Mesenchymal stem cell (in vitro differentiated cells and primary cell): Measurements from ENCODE around the gene AUTS2.

ENCODE experiments used
- DNase-seq: peaks from one replicate; pipeline ENCODE4 v3.0.0-alpha.2; 2013
- H2AFZ ChIP-seq: one replicate; pipeline ENCODE4 v1.6.1; 2013; ENCODE audit warnings: low read depth, mild to moderate bottlenecking, control low read depth, inconsistent platforms, low read length, moderate library complexity
- H2AK5ac ChIP-seq: 2 replicates; pipeline ENCODE4 v1.6.1; 2013; ENCODE audit warnings: low read length, moderate library complexity, mild to moderate bottlenecking, inconsistent platforms; ENCODE audit not compliant: severe bottlenecking
- H2BK120ac ChIP-seq: one replicate; pipeline ENCODE4 v1.6.1; 2013; ENCODE audit warnings: low read depth, mild to moderate bottlenecking, inconsistent platforms, low read length, moderate library complexity
- H2BK12ac ChIP-seq, 2 experiments: one replicate each; pipeline ENCODE4 v1.6.1; 2013; ENCODE audit warnings: inconsistent platforms in 2 of 2, low read length in 2 of 2, mild to moderate bottlenecking in 2 of 2, moderate library complexity in 2 of 2, control low read depth in 1 of 2
- H2BK15ac ChIP-seq: one replicate; pipeline ENCODE4 v1.6.1; 2013; ENCODE audit warnings: mild to moderate bottlenecking, low read depth, inconsistent platforms; ENCODE audit not compliant: poor library complexity, severe bottlenecking
- H2BK5ac ChIP-seq: 2 replicates; pipeline ENCODE4 v1.6.1; 2013; ENCODE audit warnings: low read depth, mild to moderate bottlenecking, low read length, control low read depth, inconsistent platforms; ENCODE audit not compliant: poor library complexity, severe bottlenecking
- H3K14ac ChIP-seq, 2 experiments: one replicate each; pipeline ENCODE4 v1.6.1; 2013; ENCODE audit warnings: inconsistent platforms in 2 of 2, low read length in 2 of 2, control low read depth in 1 of 2, mild to moderate bottlenecking in 1 of 2, moderate library complexity in 1 of 2
- H3K18ac ChIP-seq, 2 experiments: one replicate each; pipeline ENCODE4 v1.6.1; 2013; ENCODE audit warnings: inconsistent platforms in 2 of 2, low read length in 2 of 2, control low read depth in 1 of 2, low read depth in 1 of 2, mild to moderate bottlenecking in 1 of 2
- H3K23ac ChIP-seq, 2 experiments: one replicate each; pipeline ENCODE4 v1.6.1; 2013; ENCODE audit warnings: inconsistent platforms in 2 of 2, low read length in 2 of 2, mild to moderate bottlenecking in 2 of 2, moderate library complexity in 2 of 2, control low read depth in 1 of 2
- H3K27ac ChIP-seq: 2 replicates; pipeline ENCODE4 v1.5.1; 2013; ENCODE audit warnings: mild to moderate bottlenecking, moderate library complexity, low read length, control low read depth, inconsistent platforms; ENCODE audit not compliant: poor library complexity, severe bottlenecking
- H3K27me3 ChIP-seq, 2 experiments: 2 replicates each; pipeline versions ENCODE4 v1.6.1 to v1.7.0; 2013; ENCODE audit warnings: low read length in 2 of 2, mild to moderate bottlenecking in 2 of 2, moderate library complexity in 2 of 2, control low read depth in 1 of 2, inconsistent platforms in 1 of 2; ENCODE audit not compliant: control insufficient read depth in 1 of 2, insufficient read depth in 1 of 2
- H3K36me3 ChIP-seq, 2 experiments: 2 replicates each; pipeline versions ENCODE4 v1.6.1 to v1.7.0; 2013; ENCODE audit warnings: low read length in 2 of 2, control low read depth in 1 of 2, inconsistent platforms in 1 of 2, low read depth in 1 of 2, mild to moderate bottlenecking in 1 of 2; ENCODE audit not compliant: insufficient read depth in 2 of 2, control insufficient read depth in 1 of 2
- H3K4ac ChIP-seq, 2 experiments: one replicate each; pipeline ENCODE4 v1.6.1; 2013; ENCODE audit warnings: inconsistent platforms in 2 of 2, low read length in 2 of 2, mild to moderate bottlenecking in 2 of 2, moderate library complexity in 2 of 2, control low read depth in 1 of 2, low read depth in 1 of 2
- H3K4me1 ChIP-seq: 2 replicates; pipeline ENCODE4 v1.6.1; 2013; ENCODE audit warnings: low read depth, low read length, control low read depth; ENCODE audit not compliant: control insufficient read depth, insufficient read depth
- H3K4me2 ChIP-seq: 2 replicates; pipeline ENCODE4 v1.6.1; 2013; ENCODE audit warnings: low read length, mild to moderate bottlenecking, inconsistent platforms; ENCODE audit not compliant: poor library complexity, severe bottlenecking
- H3K4me3 ChIP-seq, 2 experiments: 2 replicates each; pipeline versions ENCODE4 v1.5.1 to v1.7.0; 2013; ENCODE audit warnings: low read length in 2 of 2, mild to moderate bottlenecking in 2 of 2, control low read depth in 1 of 2, low read depth in 1 of 2; ENCODE audit not compliant: insufficient read depth in 1 of 2
- H3K79me1 ChIP-seq: replicated peaks from 2 replicates; pipeline ENCODE4 v1.6.1; 2013; ENCODE audit warnings: mild to moderate bottlenecking, control low read depth, low read length, inconsistent platforms; ENCODE audit not compliant: poor library complexity, severe bottlenecking
- H3K9ac ChIP-seq: 2 replicates; pipeline ENCODE4 v1.7.0; 2013; ENCODE audit warnings: mild to moderate bottlenecking, low read length, moderate library complexity
- H3K9me3 ChIP-seq: 2 replicates; pipeline ENCODE4 v1.7.0; 2013; ENCODE audit warnings: mild to moderate bottlenecking, low read length; ENCODE audit not compliant: control insufficient read depth
- H4K8ac ChIP-seq: one replicate; pipeline ENCODE4 v1.6.1; 2013; ENCODE audit warnings: inconsistent platforms, mild to moderate bottlenecking, low read length, moderate library complexity
- H4K91ac ChIP-seq: one replicate; pipeline ENCODE4 v1.6.1; 2013; ENCODE audit warnings: mild to moderate bottlenecking, low read length, inconsistent platforms
- WGBS: methylation state at CpG from one replicate; pipeline ENCODE4 v1.1.7; 2013; ENCODE audit warnings: mixed read lengths; 5-methylcytosine and 5-hydroxymethylcytosine counted together

The AUTS2 gene

GRCh38 chr7:70353330-70353945 lies 755.2 kb downstream of the AUTS2 start:
- H2BK15ac ChIP-seq = no peak overlapping the region
- no peak overlapping the region for H2AFZ ChIP-seq

GRCh38 chr7:70353946-70354335 lies 755.7 kb downstream of the AUTS2 start:
- Histone ChIP-seq H4K91ac (no peak overlapping the region), H2BK15ac (no peak overlapping the region), H3K4me3 (no peak overlapping the region), H3K18ac (no peak overlapping the region), H3K79me1 (no peaks in the 10 kb centered on the region), H2BK5ac (no peak overlapping the region), H2BK120ac (no peak overlapping the region), H3K4me1 (no peaks in the 10 kb centered on the region), H3K27ac (no peak overlapping the region), H3K9ac (no peak overlapping the region), H3K4ac (no peak overlapping the region), H3K4me2 (no peak overlapping the region), H2AK5ac (no peak overlapping the region), H3K9me3 (no peaks in the 10 kb centered on the region), H2AFZ (no peak overlapping the region), H3K27me3 (no peaks in the 10 kb centered on the region), H3K36me3 (no peaks in the 10 kb centered on the region), H4K8ac (no peak overlapping the region), H2BK12ac (no peak overlapping the region), H3K14ac (no peak overlapping the region), H3K23ac (no peak overlapping the region)
- WGBS = 91% methylated on average over 2 of the region's 4 CpGs
- DNase-seq = no peak

More at GRCh38 chr7:70353330-70353945, 755.2 kb downstream of the AUTS2 start:
- Histone ChIP-seq H3K27me3 (no peaks in the 10 kb centered on the region), H3K14ac (no peak overlapping the region), H2BK120ac (no peak overlapping the region), H3K9ac (no peak overlapping the region), H2AK5ac (no peak overlapping the region), H2BK12ac (no peak overlapping the region), H3K4me2 (no peak overlapping the region), H3K4me1 (no peaks in the 10 kb centered on the region), H4K91ac (no peak overlapping the region), H3K18ac (no peak overlapping the region), H3K4me3 (no peak overlapping the region), H3K4ac (no peak overlapping the region), H4K8ac (no peak overlapping the region), H3K23ac (no peak overlapping the region), H3K79me1 (no peaks in the 10 kb centered on the region), H3K36me3 (no peaks in the 10 kb centered on the region), H3K27ac (no peak overlapping the region), H3K9me3 (no peaks in the 10 kb centered on the region), H2BK5ac (no peak overlapping the region)
- no peak for DNase-seq
- WGBS = 75% methylated on average over 1 of the region's 2 CpGs

GRCh38 chr7:70354409-70355169 lies 756.3 kb downstream of the AUTS2 start:
- Histone ChIP-seq H2BK120ac (no peak overlapping the region), H3K9ac (no peak overlapping the region), H3K18ac (no peak overlapping the region), H3K27me3 (no peaks in the 10 kb centered on the region), H2AK5ac (no peak overlapping the region), H4K8ac (no peak overlapping the region), H3K4me2 (no peak overlapping the region), H3K4me3 (no peak overlapping the region), H3K27ac (no peak overlapping the region), H3K4me1 (no peaks in the 10 kb centered on the region), H2BK15ac (no peak overlapping the region), H2BK12ac (no peak overlapping the region), H4K91ac (no peak overlapping the region), H3K79me1 (no peaks in the 10 kb centered on the region), H3K14ac (no peak overlapping the region), H3K36me3 (no peaks in the 10 kb centered on the region), H3K9me3 (no peaks in the 10 kb centered on the region), H2AFZ (no peak overlapping the region), H2BK5ac (no peak overlapping the region), H3K4ac (no peak overlapping the region), H3K23ac (no peak overlapping the region)
- 69% methylated on average over 4 of the region's 8 CpGs for WGBS
- no peak for DNase-seq

- no peak overlapping the region for H2AK5ac ChIP-seq
- no peak overlapping the region for H3K23ac ChIP-seq
- no peak overlapping the region for H4K91ac ChIP-seq
- no peak overlapping the region for H3K4ac ChIP-seq
- no peak overlapping the region for H3K27ac ChIP-seq
- H3K9ac ChIP-seq = no peak overlapping the region
- no peak overlapping the region for H2AFZ ChIP-seq
- no peak overlapping the region for H2BK12ac ChIP-seq
- no peaks in the 10 kb centered on the region for H3K79me1 ChIP-seq
- no peaks in the 10 kb centered on the region for H3K27me3 ChIP-seq
- no peak overlapping the region for H3K4me2 ChIP-seq
- no peak overlapping the region for H4K8ac ChIP-seq
- H3K36me3 ChIP-seq = no peaks in the 10 kb centered on the region
- no peak overlapping the region for H3K18ac ChIP-seq
- H3K9me3 ChIP-seq = no peaks in the 10 kb centered on the region
- no peak for DNase-seq
- H2BK5ac ChIP-seq = no peak overlapping the region
- H3K4me3 ChIP-seq = no peak overlapping the region
- no peak overlapping the region for H2BK120ac ChIP-seq
- no peak overlapping the region for H2BK15ac ChIP-seq
- H3K4me1 ChIP-seq = no peaks in the 10 kb centered on the region
- no peak overlapping the region for H3K14ac ChIP-seq
- WGBS = 48% methylated on average over 7 of the region's 10 CpGs
These were observed 757.1 kb downstream of the AUTS2 start for GRCh38 chr7:70355198-70356020.
